Fibroblast of the conjunctiva (primary cell): ENCODE results near the gene PDXP.

Source experiments
- DNase-seq: peaks from one replicate; pipeline ENCODE4 v3.0.0-alpha.2; 2010; ENCODE audit warnings: low read depth

Gene PDXP

GRCh38 chr22:37697538-37697835 is 39.0 kb downstream of the PDXP start:
- no peak for DNase-seq

GRCh38 chr22:37701141-37701786 is 42.7 kb downstream of the PDXP start:
- DNase-seq: no peak

GRCh38 chr22:37703906-37704305 is 45.4 kb downstream of the PDXP start:
- DNase-seq: no peak

- no peak for DNase-seq
These were observed 46.1 kb downstream of the PDXP start for GRCh38 chr22:37704645-37705044.

- no peak for DNase-seq
These were observed 46.7 kb downstream of the PDXP start for GRCh38 chr22:37705205-37705604.

- DNase-seq: no peak
These were observed 50.3 kb downstream of the PDXP start for GRCh38 chr22:37708580-37709444.

- DNase-seq: no peak
These were observed 50.9 kb downstream of the PDXP start for GRCh38 chr22:37709445-37709765.

- no peak for DNase-seq
These were observed 52.2 kb downstream of the PDXP start for GRCh38 chr22:37710675-37711074.

GRCh38 chr22:37711490-37711889 is 53.0 kb downstream of the PDXP start:
- no peak for DNase-seq

- DNase-seq: no peak
These were observed 55.2 kb downstream of the PDXP start for GRCh38 chr22:37713761-37714160.

- no peak for DNase-seq
These were observed 56.1 kb downstream of the PDXP start for GRCh38 chr22:37714634-37715033.

GRCh38 chr22:37715760-37716159 is 57.2 kb downstream of the PDXP start:
- DNase-seq: no peak
